Left renal cortex interstitium (tissue), 4 donors: Measurements from ENCODE around the gene MKX. TPM values are rescaled to one million over a fixed set of nuclear protein-coding genes. Genes with fewer than 3 reads are reported as not detected.

Experiments
- polyA plus RNA-seq, 4 donors: library from polyadenylated mRNA; unstranded; fragments of 120-200 nt; gene quantifications; one replicate each; pipeline ENCODE4 v1.2.1, GENCODE V29; 2013; ENCODE audit not compliant: insufficient read length in 4 of 4

The MKX gene
- polyA plus RNA-seq, 4 donors: 0.12 to 0.21 (median 0.17) TPM

Other genes starting within 250 kb of the MKX start
- gene RAB18, start 241.5 kb downstream of the MKX start, polyA plus RNA-seq: 100 to 1,000 TPM; 101 to 146 (median 123) TPM